WI38 (cell line): Measurements from ENCODE around the gene MAP1LC3B2.
A peak's percentile ranks its signal among the peaks of the same experiment; 100 is the strongest.

Experiments
- H3K4me3 ChIP-seq: 2 replicates; pipeline ENCODE4 v1.5.1; 2011; ENCODE audit warnings: low read depth, mild to moderate bottlenecking, control low read depth, low read length
- CTCF ChIP-seq: IDR thresholded peaks from 2 replicates; pipeline ENCODE4 v1.5.1; 2012; ENCODE audit warnings: low read depth, mild to moderate bottlenecking, control low read depth, low read length

The MAP1LC3B2 gene

GRCh38 chr12:116601933-116602810 is 43.0 kb downstream of the MAP1LC3B2 start:
- no peak for TF ChIP-seq CTCF
- H3K4me3 ChIP-seq = no peak overlapping the region

GRCh38 chr12:116603546-116604177 is 44.5 kb downstream of the MAP1LC3B2 start:
- no peak overlapping the region for H3K4me3 ChIP-seq
- no peak for TF ChIP-seq CTCF

DNA sequence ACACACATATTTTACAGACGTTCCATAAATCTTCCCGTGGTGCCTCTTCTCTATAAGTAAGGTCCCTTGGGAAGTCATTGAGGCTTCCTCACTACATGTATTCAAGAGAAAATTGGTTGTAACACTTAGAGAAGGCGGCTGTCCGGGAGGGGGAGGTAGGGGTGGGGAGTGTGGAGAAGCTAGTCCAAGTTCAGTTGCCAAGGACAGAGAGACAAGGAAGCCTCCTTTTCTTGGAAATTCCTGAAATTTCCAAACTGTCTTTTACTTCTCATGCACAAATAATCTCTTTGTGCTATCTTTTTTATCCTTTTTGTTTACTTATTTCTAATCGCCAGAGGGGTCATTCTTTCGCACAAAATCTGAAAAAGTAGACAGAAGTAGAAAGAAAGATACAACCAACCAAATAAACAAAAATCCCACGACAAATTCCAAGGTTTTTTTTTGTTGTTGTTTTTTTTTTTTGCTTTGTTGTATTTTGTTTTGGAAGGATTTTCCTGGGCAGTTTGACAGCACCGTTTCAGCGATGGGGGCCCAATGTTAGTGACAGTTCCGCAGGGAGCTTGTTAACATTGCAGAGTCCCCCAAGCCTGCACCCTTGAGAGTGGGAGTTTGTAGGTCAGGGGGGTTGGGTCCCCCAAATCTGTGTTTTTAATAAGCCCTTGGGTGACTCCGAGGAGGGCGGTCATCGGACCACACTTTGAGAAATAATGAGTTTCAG is 45.2 kb downstream of the MAP1LC3B2 start:
- TF ChIP-seq CTCF = no peak
- H3K4me3 ChIP-seq = peak overlapping the region; percentile 32

DNA sequence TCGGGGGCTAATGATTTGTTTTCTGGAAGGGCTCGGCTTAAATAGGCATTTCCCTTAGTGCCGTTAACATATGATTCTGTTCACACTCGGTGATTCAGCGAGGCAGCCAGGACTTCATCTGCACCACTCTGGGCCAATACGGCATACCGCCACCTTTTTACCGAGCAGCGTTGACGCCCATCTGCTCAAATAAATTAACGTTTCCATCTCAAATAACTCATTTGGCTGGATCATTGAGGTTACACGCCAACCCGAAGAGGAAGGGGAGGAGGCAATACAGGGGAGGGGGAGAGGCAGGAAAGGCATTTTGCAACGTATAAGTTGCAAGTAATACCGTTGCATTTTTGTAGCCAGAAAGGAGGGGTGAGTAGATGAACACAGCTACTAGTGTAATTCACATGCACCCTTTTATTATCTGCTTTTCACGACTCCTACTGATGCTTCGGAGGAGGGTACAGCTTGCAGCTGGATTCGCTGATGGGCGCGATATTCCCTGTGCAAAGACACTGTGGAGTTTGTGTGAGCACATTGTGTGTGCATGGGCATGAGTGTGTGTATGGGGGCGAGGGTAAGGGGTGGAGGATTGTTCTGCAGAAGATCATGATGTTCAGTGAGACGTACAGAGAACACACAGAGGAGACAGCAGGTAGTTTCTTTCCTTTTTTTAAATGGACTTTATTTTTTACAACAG is 45.9 kb downstream of the MAP1LC3B2 start:
- TF ChIP-seq CTCF = no peak

DNA sequence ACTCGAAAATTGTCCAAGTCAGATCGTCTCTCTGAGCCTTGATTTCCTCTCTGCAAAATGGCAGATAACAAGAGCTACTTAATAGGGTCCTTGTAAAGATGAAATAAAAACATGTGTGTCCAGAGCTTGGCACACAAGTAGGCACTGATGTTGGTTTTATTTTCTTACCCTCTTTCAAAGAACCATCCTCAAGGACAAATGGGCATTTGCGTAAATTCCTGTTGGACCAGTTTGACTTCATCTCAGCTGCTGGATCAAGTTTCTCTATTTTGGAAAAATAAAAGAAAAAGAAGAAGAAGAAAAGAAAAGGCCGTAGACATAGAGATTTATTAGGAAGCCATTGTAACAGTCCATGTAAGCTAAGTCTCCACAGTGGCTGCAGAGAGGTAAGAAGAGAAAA is 47.2 kb downstream of the MAP1LC3B2 start:
- H3K4me3 ChIP-seq = no peak overlapping the region
- TF ChIP-seq CTCF = no peak

More for the DNA sequence above, 45.9 kb downstream of the MAP1LC3B2 start:
- H3K4me3 ChIP-seq = peak overlapping the region; percentile 32

DNA sequence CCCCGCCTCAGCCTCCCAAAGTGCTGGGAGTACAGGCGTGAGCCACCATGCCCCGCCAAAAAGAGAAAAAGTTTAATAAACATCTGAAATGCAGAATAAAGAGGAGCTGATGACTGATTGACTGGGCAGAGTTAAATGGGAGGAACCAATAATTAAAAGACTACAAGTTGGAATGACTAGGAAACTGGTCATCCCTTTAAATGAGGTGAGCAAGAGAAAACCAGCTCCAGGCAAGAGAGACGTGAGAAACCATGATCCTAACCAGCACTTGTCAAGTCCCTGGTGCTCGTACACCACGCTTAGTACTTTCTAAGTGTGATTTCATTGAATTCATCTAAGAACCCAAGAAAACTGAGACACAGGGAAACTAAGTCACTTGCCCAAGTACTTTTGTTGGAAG is 47.9 kb downstream of the MAP1LC3B2 start:
- no peak for TF ChIP-seq CTCF
- H3K4me3 ChIP-seq = no peak overlapping the region
